PC-3 (cell line): ENCODE results near the gene UBA6. TPM values are rescaled to one million over a fixed set of nuclear protein-coding genes. Genes with fewer than 3 reads are reported as not detected.

Source experiments
- ATAC-seq: fragments of 200-7000 bp; cut with Tn5 transposase; 2 replicates; pipeline ENCODE4 v1.9.1; 2020; ENCODE audit warnings: mild to moderate bottlenecking, moderate library complexity
- BruUV-seq: library from RNA; stranded (reverse); fragments of 400-500 nt; replicated peaks from 2 replicates; lab custom pipeline; 2021; lab: Mats Ljungman, UMichigan
- CTCF ChIA-PET: fragments of 300-600 bp; sonication (Branson Sonifier 250); formaldehyde crosslinking; loops from one replicate; lab custom pipeline; 2022; ENCODE audit warnings: antibody characterized with exemption; lab: Charles Lee
- POLR2A ChIA-PET: fragments of 300-600 bp; sonication (Branson Sonifier 250); formaldehyde crosslinking; loops from one replicate; lab custom pipeline; 2022; ENCODE audit warnings: antibody characterized with exemption; ENCODE audit not compliant: unreplicated experiment; lab: Charles Lee
- DNase-seq: peaks from one replicate; pipeline ENCODE4 v3.0.0-alpha.2; 2015
- H2AFZ ChIP-seq: fragments of 300-600 bp; sonication (generic); 2 replicates; pipeline ENCODE4 v1.6.0; 2016; ENCODE audit warnings: antibody characterized with exemption, low read length
- H3F3A ChIP-seq: fragments of 300-600 bp; sonication (generic); one replicate; pipeline ENCODE4 v1.6.0; 2017; ENCODE audit warnings: antibody characterized with exemption, low read length, control low read depth, mild to moderate bottlenecking; ENCODE audit not compliant: unreplicated experiment
- H3K27ac ChIP-seq: fragments of 300-600 bp; sonication (generic); 2 replicates; pipeline ENCODE4 v1.5.1; 2016; ENCODE audit warnings: mild to moderate bottlenecking, low read length
- H3K27me3 ChIP-seq: fragments of 300-600 bp; sonication (generic); 2 replicates; pipeline ENCODE4 v1.6.1; 2016; ENCODE audit warnings: low read length, mixed read lengths
- H3K36me3 ChIP-seq: fragments of 300-600 bp; sonication (generic); 2 replicates; pipeline ENCODE4 v1.6.1; 2016; ENCODE audit warnings: low read depth, mixed run types, low read length, mixed read lengths
- H3K4me1 ChIP-seq: fragments of 300-600 bp; sonication (generic); 2 replicates; pipeline ENCODE4 v1.5.1; 2016; ENCODE audit warnings: low read length; ENCODE audit not compliant: insufficient read depth
- H3K4me2 ChIP-seq: fragments of 300-600 bp; sonication (generic); 2 replicates; pipeline ENCODE4 v1.6.0; 2016; ENCODE audit warnings: low read length
- H3K4me3 ChIP-seq: fragments of 300-600 bp; sonication (generic); 2 replicates; pipeline ENCODE4 v1.5.1; 2016; ENCODE audit warnings: mild to moderate bottlenecking, low read length, mixed read lengths
- H3K79me2 ChIP-seq: fragments of 300-600 bp; sonication (generic); 2 replicates; pipeline ENCODE4 v1.6.1; 2017; ENCODE audit warnings: low read length, mixed read lengths
- H3K9ac ChIP-seq: fragments of 300-600 bp; sonication (generic); 2 replicates; pipeline ENCODE4 v1.6.0; 2016; ENCODE audit warnings: mild to moderate bottlenecking, low read length
- H3K9me2 ChIP-seq: fragments of 300-600 bp; sonication (generic); replicated peaks from 2 replicates; pipeline ENCODE4 v1.6.1; 2016; ENCODE audit warnings: mixed run types, low read length, mixed read lengths
- H3K9me3 ChIP-seq: fragments of 300-600 bp; sonication (generic); 2 replicates; pipeline ENCODE4 v1.6.1; 2016; ENCODE audit warnings: low read length, mixed read lengths
- H4K20me1 ChIP-seq: fragments of 300-600 bp; sonication (generic); 2 replicates; pipeline ENCODE4 v1.6.1; 2016; ENCODE audit warnings: low read length, mixed read lengths
- CTCF ChIP-seq: fragments of 300-600 bp; sonication (generic); conservative IDR thresholded peaks from 2 replicates; pipeline ENCODE4 v1.5.1; 2017; ENCODE audit warnings: antibody characterized with exemption, low read depth, mild to moderate bottlenecking, low read length
- EZH2 ChIP-seq: fragments of 300-600 bp; sonication (generic); IDR thresholded peaks from one replicate; pipeline ENCODE4 v1.6.1; 2017; ENCODE audit warnings: antibody characterized with exemption, mild to moderate bottlenecking, low read length; ENCODE audit not compliant: unreplicated experiment
- EZH2phosphoT487 ChIP-seq: fragments of 300-600 bp; sonication (generic); IDR thresholded peaks from 2 replicates; pipeline ENCODE4 v1.6.1; 2018; ENCODE audit warnings: mild to moderate bottlenecking, antibody characterized with exemption, low read length, borderline replicate concordance
- intact Hi-C: fragments of 100-400 bp; cut with micrococcal nuclease; formaldehyde crosslinking; loops from 2 replicates; pipeline ENCODE4 v1.9.0; 2023
- total RNA-seq: library from RNA; depleted of rRNA; stranded (reverse); fragments of >200 nt; gene quantifications from 2 replicates; pipeline ENCODE4 v1.2.3, GENCODE V29; 2014

The UBA6 gene
- total RNA-seq, 1 experiment from 2014 or later = 94.6 TPM

- POLR2A ChIA-PET = no interaction called here
- TF ChIP-seq EZH2phosphoT487 (no peak), EZH2 (no peak)
- H3K79me2 ChIP-seq = peaks cover 86% of the 10 kb centered on the region
Observed at GRCh38 chr4:67687636-67688035, 13.3 kb downstream of the UBA6 start.

GRCh38 chr4:67685532-67685859 is 15.5 kb downstream of the UBA6 start:
- no peak overlapping the region for H3K4me3 ChIP-seq
- no peak overlapping the region for H3K27ac ChIP-seq
- ChIA-PET POLR2A (no interaction called here), CTCF (no interaction called here)
- no peaks in the 10 kb centered on the region for H3K9me3 ChIP-seq
- no peak overlapping the region for H2AFZ ChIP-seq
- no peaks in the 10 kb centered on the region for H3F3A ChIP-seq
- no peak overlapping the region for H3K4me2 ChIP-seq
- ATAC-seq = no peak
- H3K9ac ChIP-seq = no peak overlapping the region
- no TSS peak for BruUV-seq
- DNase-seq = no peak
- intact Hi-C loops = no loop called here
- no peaks in the 10 kb centered on the region; the same call in 1 of the 2 replicates for H4K20me1 ChIP-seq
- peaks cover 36% of the 10 kb centered on the region for H3K36me3 ChIP-seq
- H3K79me2 ChIP-seq = peaks cover 68% of the 10 kb centered on the region
- H3K27me3 ChIP-seq = no peaks in the 10 kb centered on the region
- no peak for TF ChIP-seq CTCF
- no peaks in the 10 kb centered on the region for H3K9me2 ChIP-seq
- H3K4me1 ChIP-seq = peaks cover 15% of the 10 kb centered on the region; the same call in 1 of the 2 replicates

More at GRCh38 chr4:67687636-67688035, 13.3 kb downstream of the UBA6 start:
- Histone ChIP-seq H3K36me3 (peaks cover 38% of the 10 kb centered on the region), H3K27ac (no peak overlapping the region), H2AFZ (no peak overlapping the region), H3F3A (no peaks in the 10 kb centered on the region), H3K4me3 (no peak overlapping the region), H3K27me3 (no peaks in the 10 kb centered on the region), H3K9me2 (no peaks in the 10 kb centered on the region), H3K9me3 (no peaks in the 10 kb centered on the region), H3K4me1 (peaks cover 15% of the 10 kb centered on the region; the same call in 1 of the 2 replicates), H3K4me2 (no peak overlapping the region), H4K20me1 (no peaks in the 10 kb centered on the region; the same call in 1 of the 2 replicates), H3K9ac (no peak overlapping the region)
- intact Hi-C loops = no loop called here
- CTCF ChIA-PET = no interaction called here
- ATAC-seq (no peak), DNase-seq (no peak)
- no TSS peak for BruUV-seq

GRCh38 chr4:67684839-67685531 is 16.0 kb downstream of the UBA6 start:
- ChIA-PET POLR2A (no interaction called here), CTCF (no interaction called here)
- Histone ChIP-seq H3F3A (no peaks in the 10 kb centered on the region), H3K27me3 (no peaks in the 10 kb centered on the region), H3K27ac (no peak overlapping the region), H4K20me1 (no peaks in the 10 kb centered on the region; the same call in 1 of the 2 replicates), H3K79me2 (peaks cover 63% of the 10 kb centered on the region), H3K9me2 (no peaks in the 10 kb centered on the region), H3K36me3 (peaks cover 36% of the 10 kb centered on the region), H3K4me3 (no peak overlapping the region), H3K4me1 (peaks cover 15% of the 10 kb centered on the region; the same call in 1 of the 2 replicates), H2AFZ (no peak overlapping the region), H3K9ac (no peak overlapping the region), H3K4me2 (no peak overlapping the region), H3K9me3 (no peaks in the 10 kb centered on the region)
- TF ChIP-seq EZH2 = no peak
- TF ChIP-seq CTCF = no peak
- TF ChIP-seq EZH2phosphoT487 = no peak
- ATAC-seq (peak; percentile 79), DNase-seq (peak; percentile 46)
- intact Hi-C loops = no loop called here
- no TSS peak for BruUV-seq
